MCF 10A (cell line): ENCODE results near the gene PARD3. TPM values are rescaled to one million over a fixed set of nuclear protein-coding genes. Genes with fewer than 3 reads are reported as not detected.

Source experiments
- BruUV-seq: library from RNA; stranded (reverse); fragments of 400-500 nt; replicated peaks from 2 replicates; lab custom pipeline; 2021; lab: Mats Ljungman, UMichigan
- CTCF ChIA-PET: fragments of 300-600 bp; sonication (Branson Sonifier 250); formaldehyde crosslinking; extraction: SDS; loops from one replicate; lab custom pipeline; 2021; ENCODE audit warnings: antibody characterized with exemption, inconsistent platforms; lab: Yijun Ruan, JAX
- POLR2A ChIA-PET: fragments of 300-600, 350-650 bp; sonication (Branson Sonifier 250); formaldehyde crosslinking; extraction: SDS; loops from one replicate; lab custom pipeline; 2020; ENCODE audit warnings: antibody characterized with exemption, inconsistent platforms; lab: Yijun Ruan, JAX
- DNase-seq: peaks from one replicate; pipeline ENCODE4 v3.0.0-alpha.2; 2018; ENCODE audit not compliant: unreplicated experiment
- H3K27ac Mint-ChIP-seq: one replicate; pipeline ENCODE4 v1.8.0; 2022; ENCODE audit warnings: mild to moderate bottlenecking, low read depth, mixed read lengths; ENCODE audit not compliant: unreplicated experiment
- H3K27me3 Mint-ChIP-seq: one replicate; pipeline ENCODE4 v1.8.0; 2022; ENCODE audit warnings: mixed read lengths; ENCODE audit not compliant: insufficient read depth, unreplicated experiment
- H3K36me3 Mint-ChIP-seq: one replicate; pipeline ENCODE4 v1.8.0; 2022; ENCODE audit warnings: mild to moderate bottlenecking, moderate library complexity, mixed read lengths; ENCODE audit not compliant: insufficient read depth, unreplicated experiment
- H3K4me1 Mint-ChIP-seq: one replicate; pipeline ENCODE4 v1.8.0; 2022; ENCODE audit warnings: mixed read lengths; ENCODE audit not compliant: insufficient read depth, unreplicated experiment
- H3K4me3 Mint-ChIP-seq: one replicate; pipeline ENCODE4 v1.8.0; 2022; ENCODE audit warnings: mild to moderate bottlenecking, moderate library complexity, mixed read lengths; ENCODE audit not compliant: unreplicated experiment
- H3K9me3 Mint-ChIP-seq: one replicate; pipeline ENCODE4 v1.8.0; 2022; ENCODE audit warnings: mixed read lengths; ENCODE audit not compliant: unreplicated experiment
- CTCF ChIP-seq: fragments of 200-600 bp; IDR thresholded peaks from one replicate; pipeline ENCODE4 v1.8.0; 2022; ENCODE audit warnings: antibody characterized with exemption, mild to moderate bottlenecking; ENCODE audit not compliant: unreplicated experiment
- intact Hi-C: fragments of 100-400 bp; cut with micrococcal nuclease; formaldehyde crosslinking; loops from 2 replicates; pipeline ENCODE4 v1.14.1; 2022
- total RNA-seq: library from RNA; stranded (reverse); gene quantifications from 2 replicates; pipeline ENCODE4 v1.2.3, GENCODE V29; 2022

The PARD3 gene
- total RNA-seq, 1 experiment from 2014 or later, result 70.0 TPM

GRCh38 chr10:34549001-34549400 lies 266.1 kb downstream of the PARD3 start:
- intact Hi-C loops, result no loop called here
- POLR2A ChIA-PET, result no interaction called here
- H3K36me3 Mint-ChIP-seq, result peaks cover 5% of the 10 kb centered on the region
- no peaks in the 10 kb centered on the region for H3K9me3 Mint-ChIP-seq
- H3K27ac Mint-ChIP-seq, result no peak overlapping the region
- TF ChIP-seq CTCF, result no peak
- BruUV-seq, result no TSS peak
- H3K4me1 Mint-ChIP-seq, result peaks cover 20% of the 10 kb centered on the region
- H3K4me3 Mint-ChIP-seq, result no peak overlapping the region
- CTCF ChIA-PET, result no interaction called here
- no peaks in the 10 kb centered on the region for H3K27me3 Mint-ChIP-seq
- DNase-seq, result no peak

GRCh38 chr10:34548466-34548865 lies 266.6 kb downstream of the PARD3 start:
- TF ChIP-seq CTCF, result no peak
- intact Hi-C loops, result no loop called here
- peaks cover 5% of the 10 kb centered on the region for H3K36me3 Mint-ChIP-seq
- no peak overlapping the region for H3K27ac Mint-ChIP-seq
- no TSS peak for BruUV-seq
- ChIA-PET POLR2A (no interaction called here), CTCF (no interaction called here)
- H3K9me3 Mint-ChIP-seq, result no peaks in the 10 kb centered on the region
- no peak overlapping the region for H3K4me3 Mint-ChIP-seq
- peaks cover 19% of the 10 kb centered on the region for H3K4me1 Mint-ChIP-seq
- no peaks in the 10 kb centered on the region for H3K27me3 Mint-ChIP-seq
- DNase-seq, result no peak

GRCh38 chr10:34547695-34548094 lies 267.4 kb downstream of the PARD3 start:
- Mint-ChIP-seq H3K4me3 (no peak overlapping the region), H3K9me3 (no peaks in the 10 kb centered on the region), H3K4me1 (peaks cover 15% of the 10 kb centered on the region), H3K27me3 (no peaks in the 10 kb centered on the region), H3K27ac (no peak overlapping the region), H3K36me3 (peaks cover 5% of the 10 kb centered on the region)
- TF ChIP-seq CTCF, result no peak
- POLR2A ChIA-PET, result no interaction called here
- DNase-seq, result no peak
- intact Hi-C loops, result no loop called here
- CTCF ChIA-PET, result interaction anchor here (0.6 kb wide), 1 partner anchor 244 kb away, joined by 3 read pairs; no protein-coding TSS in a partner anchor
- BruUV-seq, result no TSS peak

- intact Hi-C loops, result no loop called here
- H3K9me3 Mint-ChIP-seq, result no peaks in the 10 kb centered on the region
- ChIA-PET POLR2A (no interaction called here), CTCF (interaction anchor here (0.6 to 0.8 kb wide), 2 partner anchors 90 to 244 kb away, joined by 3 read pairs; no protein-coding TSS in a partner anchor)
- TF ChIP-seq CTCF, result no peak
- H3K27ac Mint-ChIP-seq, result no peak overlapping the region
- DNase-seq, result no peak
- H3K4me3 Mint-ChIP-seq, result no peak overlapping the region
- peaks cover 15% of the 10 kb centered on the region for H3K4me1 Mint-ChIP-seq
- H3K27me3 Mint-ChIP-seq, result no peaks in the 10 kb centered on the region
- no TSS peak for BruUV-seq
- peaks cover 3% of the 10 kb centered on the region for H3K36me3 Mint-ChIP-seq
Measured at GRCh38 chr10:34547291-34547690, 267.8 kb downstream of the PARD3 start.
